ENCODE measurements around the gene SLC2A3. TPM values are rescaled to one million over a fixed set of nuclear protein-coding genes. Genes with fewer than 3 reads are reported as not detected.
"Not testable (repeated sequence)": the region's sequence is repeated elsewhere in the genome, so short reads cannot be mapped to it uniquely, and the experiment has no call there.

Gene SLC2A3
- total RNA-seq, 1 experiment from 2014 or later = 9.0 TPM

GRCh38 chr12:7916936-7917335 is 19.1 kb downstream of the SLC2A3 start:
- no peak for DNase-seq (ENCODE audit: low read depth)

GRCh38 chr12:7915661-7916403 is 20.2 kb downstream of the SLC2A3 start:
- peak; percentile 13 for DNase-seq (ENCODE audit: low read depth)

- not testable (repeated sequence) for DNase-seq (ENCODE audit: low read depth)
Observed at GRCh38 chr12:7910106-7910505, 25.9 kb downstream of the SLC2A3 start.

- DNase-seq (ENCODE audit: low read depth) = peak; percentile 78
Observed at GRCh38 chr12:7907009-7907408, 29.0 kb downstream of the SLC2A3 start.

- DNase-seq (ENCODE audit: low read depth) = not testable (repeated sequence)
Observed at GRCh38 chr12:7906303-7906702, 29.7 kb downstream of the SLC2A3 start.

- not testable (repeated sequence) for DNase-seq (ENCODE audit: low read depth)
Observed at GRCh38 chr12:7905600-7906125, 30.3 kb downstream of the SLC2A3 start.

- no peak for DNase-seq (ENCODE audit: low read depth)
Observed at GRCh38 chr12:7905071-7905470, 30.9 kb downstream of the SLC2A3 start.

GRCh38 chr12:7902416-7902815 is 33.6 kb downstream of the SLC2A3 start:
- not testable (repeated sequence) for DNase-seq (ENCODE audit: low read depth)

- no peak for DNase-seq (ENCODE audit: low read depth)
Observed at GRCh38 chr12:7899755-7900154, 36.2 kb downstream of the SLC2A3 start.

- DNase-seq (ENCODE audit: low read depth) = not testable (repeated sequence)
Observed at GRCh38 chr12:7896726-7897125, 39.3 kb downstream of the SLC2A3 start.

- DNase-seq (ENCODE audit: low read depth) = no peak
Observed at GRCh38 chr12:7892186-7892980, 43.6 kb downstream of the SLC2A3 start.

GRCh38 chr12:7884689-7885088 is 51.3 kb downstream of the SLC2A3 start:
- DNase-seq (ENCODE audit: low read depth) = no peak

- DNase-seq (ENCODE audit: low read depth) = not testable (repeated sequence)
Observed at GRCh38 chr12:7881736-7882120, 54.3 kb downstream of the SLC2A3 start.

- DNase-seq (ENCODE audit: low read depth) = not testable (repeated sequence)
Observed at GRCh38 chr12:7880952-7881735, 54.8 kb downstream of the SLC2A3 start.

- no peak for DNase-seq (ENCODE audit: low read depth)
Observed at GRCh38 chr12:7879246-7879645, 56.7 kb downstream of the SLC2A3 start.

GRCh38 chr12:7877420-7877819 is 58.6 kb downstream of the SLC2A3 start:
- DNase-seq (ENCODE audit: low read depth) = no peak

GRCh38 chr12:7872566-7873319 is 63.2 kb downstream of the SLC2A3 start, which contains the start of gene SLC2A14:
Gene SLC2A14 (minus strand): TSS chr12:7872915. CDS start chr12:7869880, 3,035 bp downstream.
- DNase-seq (ENCODE audit: low read depth) = no peak

- DNase-seq (ENCODE audit: low read depth) = no peak
Observed at GRCh38 chr12:7870335-7870734, 65.7 kb downstream of the SLC2A3 start.
